ENCODE measurements around the gene ADCY3.

Gene ADCY3

GRCh38 chr2:24874035-24874434, 46.0 kb downstream of the ADCY3 start:
- no peak for DNase-seq (ENCODE audit: low read depth)

GRCh38 chr2:24873619-24874018, 46.4 kb downstream of the ADCY3 start:
- DNase-seq (ENCODE audit: low read depth), result no peak

DNA sequence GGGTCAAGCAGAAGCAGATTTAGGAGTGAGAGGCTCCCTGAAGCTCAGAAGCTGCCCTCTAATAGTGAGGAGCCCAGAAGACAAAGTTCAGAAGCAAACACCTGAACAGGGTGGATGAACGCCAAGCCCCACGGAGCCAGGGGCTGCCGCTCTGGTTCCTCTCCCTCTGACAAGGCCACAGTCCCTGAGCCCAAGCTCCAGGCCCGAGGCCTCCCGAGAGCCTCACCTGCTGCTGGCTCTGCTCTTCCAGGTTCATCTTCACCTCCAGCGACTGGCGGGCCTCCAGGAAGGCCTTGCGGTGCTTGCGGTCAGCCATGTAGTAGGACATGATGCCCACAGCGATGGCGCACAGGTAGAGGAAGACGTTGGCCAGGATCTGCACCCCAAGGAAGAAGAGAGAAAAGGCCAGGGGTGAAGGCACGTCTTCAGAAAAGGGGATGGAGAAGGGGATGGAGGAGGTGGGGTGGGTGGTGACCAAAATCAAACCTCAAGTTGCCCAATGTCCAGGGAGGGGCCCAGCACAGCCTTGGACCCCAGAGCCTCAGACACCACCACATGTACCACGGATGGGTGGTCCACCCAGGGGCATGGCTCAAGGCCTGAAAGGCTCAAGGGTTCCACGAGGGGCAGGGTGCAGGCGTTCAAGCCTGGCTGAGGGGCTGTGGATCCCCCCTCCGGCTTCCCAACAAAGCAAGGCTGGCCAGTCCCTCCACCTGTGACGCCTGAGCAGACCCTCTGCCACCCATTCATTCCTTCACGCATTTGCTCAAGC, 47.5 kb downstream of the ADCY3 start:
- DNase-seq (ENCODE audit: low read depth), result no peak

DNA sequence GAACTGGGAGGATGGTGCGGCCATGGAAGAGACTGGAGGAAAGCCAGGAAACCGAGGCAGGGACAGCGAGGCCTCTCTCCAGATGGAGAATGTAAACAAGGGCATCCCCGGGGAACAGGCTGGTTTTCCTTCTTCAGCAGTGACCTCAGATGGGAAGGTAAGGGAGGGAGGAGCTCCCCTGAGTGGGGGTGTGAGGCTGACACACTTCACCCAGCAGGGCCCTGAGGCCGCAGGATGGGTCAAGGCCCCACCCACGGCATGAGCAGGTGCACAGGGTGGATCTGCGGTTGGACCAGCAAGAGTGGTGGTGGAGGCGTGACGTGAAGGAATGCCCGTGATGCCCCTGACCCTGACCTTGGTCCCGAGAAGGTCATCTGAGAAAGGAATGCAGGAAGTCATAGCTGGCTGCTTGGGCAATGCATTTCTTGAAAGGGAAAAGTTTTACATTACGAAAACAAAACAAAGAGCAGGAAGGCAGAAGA, 48.1 kb downstream of the ADCY3 start:
- DNase-seq (ENCODE audit: low read depth), result no peak

DNA sequence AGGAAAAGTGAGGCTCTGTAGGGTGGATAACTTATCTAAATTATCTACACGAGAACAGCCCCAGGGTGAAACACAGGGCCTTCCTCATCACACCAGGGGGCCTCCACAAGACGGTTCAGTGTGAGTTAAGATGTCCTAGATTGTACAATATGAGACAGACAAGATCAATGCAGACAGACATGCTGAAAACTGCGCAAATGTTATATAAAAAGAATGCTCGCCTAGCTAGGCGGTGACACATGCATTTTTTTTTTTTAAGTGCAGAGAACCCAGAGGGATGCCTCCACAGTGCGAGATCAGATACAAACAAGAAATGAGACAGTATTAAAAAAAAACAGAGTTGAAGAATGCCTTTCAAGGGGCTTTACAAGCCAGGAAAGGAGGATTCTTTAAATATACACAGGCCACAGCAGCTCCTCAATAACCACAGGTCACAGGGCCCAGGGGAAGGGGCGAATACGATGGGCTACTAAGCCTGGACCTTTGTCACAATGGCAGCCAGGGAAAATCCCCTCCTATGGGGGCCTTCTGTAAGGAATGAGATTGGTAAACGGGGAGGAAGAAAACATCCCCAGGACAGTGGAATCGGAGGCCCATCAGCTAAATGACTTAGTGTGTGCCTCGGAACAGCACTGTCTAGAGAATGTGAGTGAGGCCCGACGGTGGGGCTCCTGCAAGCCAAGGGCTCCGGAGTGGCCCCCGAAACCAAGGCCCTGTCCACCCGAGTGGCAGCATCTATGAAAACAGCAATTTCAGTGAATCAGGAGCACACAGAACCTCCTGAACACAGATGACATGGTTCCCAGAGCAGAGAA, 48.9 kb downstream of the ADCY3 start:
- DNase-seq (ENCODE audit: low read depth), result no peak

DNA sequence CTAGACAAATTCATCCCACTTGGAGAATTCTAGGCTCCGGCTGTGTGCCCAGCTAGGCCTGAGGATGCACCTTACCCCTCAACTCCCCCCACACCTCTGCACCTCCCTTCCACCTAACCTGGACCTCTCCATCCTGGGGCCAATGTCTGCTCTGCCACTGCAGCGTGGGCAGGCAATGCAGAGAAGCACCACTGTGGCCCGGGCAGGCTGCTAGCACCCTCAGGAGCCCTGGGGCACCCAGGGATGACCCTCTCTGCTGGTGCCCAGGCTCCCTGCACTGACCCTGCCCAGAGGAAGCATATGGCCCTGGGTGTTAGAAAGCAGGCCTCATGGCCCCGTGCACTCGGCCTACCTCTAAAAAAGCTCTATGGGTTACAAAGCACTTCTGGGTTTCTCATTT, 49.6 kb downstream of the ADCY3 start:
- no peak for DNase-seq (ENCODE audit: low read depth)

- no peak for DNase-seq (ENCODE audit: low read depth)
Measured at GRCh38 chr2:24866946-24867345, 53.1 kb downstream of the ADCY3 start.

- no peak for DNase-seq (ENCODE audit: low read depth)
Measured at GRCh38 chr2:24863641-24864040, 56.4 kb downstream of the ADCY3 start.

DNA sequence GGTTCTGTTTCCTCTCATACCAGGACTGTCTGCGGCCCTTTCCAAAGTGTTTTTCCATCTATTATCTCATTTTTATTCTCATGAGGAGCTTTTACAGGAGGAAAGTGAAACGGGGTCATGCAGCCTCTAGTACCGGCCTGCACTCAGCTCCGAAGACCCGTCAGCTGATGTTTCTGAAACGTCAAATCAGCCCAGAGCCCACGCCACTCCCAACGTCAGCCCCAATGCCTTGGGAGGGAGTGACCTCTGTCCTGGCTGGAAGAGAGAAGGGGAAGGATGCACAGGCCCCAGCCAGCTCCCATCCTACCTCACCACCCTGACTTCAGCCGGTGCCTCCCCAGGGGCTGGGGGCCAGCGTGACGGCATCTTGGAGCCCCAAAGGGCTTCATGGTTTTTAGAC, 58.5 kb downstream of the ADCY3 start:
- no peak for DNase-seq (ENCODE audit: low read depth)

DNA sequence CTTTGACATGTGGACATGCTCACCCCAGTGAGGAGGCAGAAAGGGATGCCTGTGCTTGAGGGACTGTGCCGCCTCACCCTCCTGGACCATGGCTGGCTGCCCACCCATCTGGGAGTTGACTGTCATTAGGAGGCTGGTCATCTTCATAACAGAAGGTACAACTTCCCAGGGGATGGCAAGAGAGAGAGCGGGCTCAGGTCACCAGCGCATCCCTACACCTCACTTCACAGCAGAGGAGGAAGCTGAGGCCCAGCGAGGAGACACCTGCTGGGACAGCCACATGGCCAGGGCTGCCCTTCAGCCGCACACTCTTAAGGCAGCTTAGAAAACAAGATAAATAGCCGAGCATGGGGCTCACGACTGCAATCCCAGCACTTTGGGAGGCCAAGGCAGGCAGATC, 59.4 kb downstream of the ADCY3 start:
- DNase-seq (ENCODE audit: low read depth), result no peak

DNA sequence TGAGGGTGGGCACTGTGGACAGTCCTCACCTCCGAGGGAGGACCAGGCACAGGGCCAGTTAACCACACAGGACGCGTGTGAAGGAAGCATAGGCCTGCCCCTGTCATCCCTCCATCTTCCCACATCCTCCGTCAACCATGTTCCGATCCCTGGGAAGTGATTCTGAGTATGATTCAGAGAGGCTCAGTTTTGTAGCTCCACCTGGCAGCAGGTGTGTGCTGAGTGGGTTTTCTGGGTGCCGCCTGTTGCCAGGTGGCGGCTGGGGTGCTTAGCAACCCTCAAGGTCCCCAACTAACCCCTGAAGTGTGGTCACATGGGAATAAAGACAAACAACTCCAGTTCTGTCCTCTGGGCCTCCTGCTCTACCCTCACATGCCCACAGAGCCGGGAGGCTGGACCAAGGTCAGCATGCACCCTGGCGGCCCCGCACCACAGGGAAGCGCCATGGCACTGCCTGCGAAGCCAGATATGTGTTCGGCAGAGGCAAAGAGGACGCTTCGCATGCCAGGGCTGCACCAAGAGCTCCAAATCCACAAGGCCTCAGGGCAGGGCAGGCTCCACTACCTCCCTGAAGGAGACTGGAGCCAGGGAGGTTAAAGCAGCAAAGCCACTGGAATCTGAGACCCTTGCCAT, 60.0 kb downstream of the ADCY3 start:
- DNase-seq (ENCODE audit: low read depth), result no peak

- DNase-seq (ENCODE audit: low read depth), result no peak
Measured at GRCh38 chr2:24858996-24859395, 61.0 kb downstream of the ADCY3 start.

DNA sequence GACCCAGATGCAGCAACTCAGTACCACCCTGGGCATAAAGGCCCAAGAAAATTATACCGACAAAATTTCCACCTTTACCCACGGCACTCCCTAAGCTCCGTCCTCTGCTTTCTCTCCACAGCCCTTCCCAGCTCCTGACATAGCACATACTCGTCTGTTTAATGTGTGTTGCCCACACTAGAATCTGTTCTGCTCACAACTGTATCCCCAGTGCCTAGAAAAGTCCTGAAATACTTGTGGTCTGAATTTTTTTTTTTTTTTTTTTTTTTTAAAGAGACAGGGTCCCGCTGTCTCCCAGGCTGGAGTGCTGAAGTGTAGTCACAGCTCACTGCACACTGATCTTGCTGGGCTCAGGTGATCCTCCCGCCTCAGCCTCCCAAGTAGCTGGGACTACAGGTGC, 62.3 kb downstream of the ADCY3 start:
- DNase-seq (ENCODE audit: low read depth), result no peak

- no peak for DNase-seq (ENCODE audit: low read depth)
Measured at GRCh38 chr2:24856791-24857211, 63.2 kb downstream of the ADCY3 start.

GRCh38 chr2:24855726-24856125, 64.3 kb downstream of the ADCY3 start:
- DNase-seq (ENCODE audit: low read depth), result no peak

DNA sequence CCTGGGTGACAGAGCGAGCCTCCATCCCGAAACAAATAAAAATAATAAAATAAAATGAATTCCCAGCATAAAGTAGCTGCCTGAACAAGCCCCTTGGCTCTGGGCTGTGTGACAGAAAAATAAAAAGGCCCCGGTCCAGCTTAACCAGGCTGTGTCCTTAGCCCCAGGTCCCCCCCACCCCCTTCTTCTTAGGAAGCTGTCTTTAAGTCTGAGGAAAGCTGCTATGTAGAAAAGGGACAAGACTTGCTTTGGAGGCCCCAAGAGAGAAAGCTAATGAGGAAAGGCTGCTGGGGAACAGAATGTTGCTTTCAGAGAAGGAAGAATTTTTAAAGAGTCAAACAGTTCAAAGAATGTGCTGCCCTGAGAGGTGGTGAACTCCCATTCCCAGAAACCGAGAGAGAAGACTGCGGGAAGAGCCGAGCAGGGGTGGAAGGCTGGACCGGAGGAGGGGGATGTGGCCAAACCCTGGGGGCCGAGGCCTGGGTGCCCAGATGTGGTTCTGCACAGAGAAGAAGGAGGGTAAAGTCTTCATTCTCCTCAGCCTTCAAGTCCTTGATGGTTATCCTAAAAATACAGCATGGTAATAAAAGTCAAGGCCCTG, 64.9 kb downstream of the ADCY3 start:
- no peak for DNase-seq (ENCODE audit: low read depth)

- no peak for DNase-seq (ENCODE audit: low read depth)
Measured at GRCh38 chr2:24853996-24854395, 66.0 kb downstream of the ADCY3 start.

GRCh38 chr2:24853046-24853445, 67.0 kb downstream of the ADCY3 start:
- no peak for DNase-seq (ENCODE audit: low read depth)

DNA sequence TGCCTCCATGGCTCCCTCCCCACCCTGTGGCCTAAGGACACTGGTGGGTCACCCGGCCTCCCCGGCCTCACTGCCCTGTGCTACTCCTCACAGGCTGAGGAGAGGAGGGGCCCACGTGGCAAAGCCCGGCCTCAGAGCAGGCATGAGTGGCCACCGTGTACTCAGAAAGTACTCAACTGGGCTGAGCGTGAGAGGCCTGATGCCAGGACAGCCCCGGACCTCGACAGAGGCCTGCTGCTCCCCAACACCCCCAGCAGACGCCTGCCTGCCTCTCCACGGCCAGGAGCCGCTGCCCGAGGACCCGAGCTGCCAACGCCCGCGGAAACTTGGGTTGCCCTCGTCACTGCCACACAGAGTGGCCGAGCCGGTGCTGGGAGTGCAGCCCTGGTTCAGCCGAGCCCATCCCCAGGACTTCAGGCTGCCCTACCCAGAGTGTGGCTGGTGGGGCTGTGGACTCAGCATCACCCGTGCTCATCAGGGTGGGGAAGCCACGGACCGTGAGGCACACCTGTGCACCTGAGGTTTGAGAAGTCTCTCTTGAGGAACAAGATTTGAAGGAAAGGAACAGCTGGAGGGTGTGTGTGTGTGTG, 67.5 kb downstream of the ADCY3 start:
- no peak for DNase-seq (ENCODE audit: low read depth)

GRCh38 chr2:24852026-24852425, 68.0 kb downstream of the ADCY3 start:
- no peak for DNase-seq (ENCODE audit: low read depth)

- no peak for DNase-seq (ENCODE audit: low read depth)
Measured at GRCh38 chr2:24850944-24851343, 69.1 kb downstream of the ADCY3 start.

DNA sequence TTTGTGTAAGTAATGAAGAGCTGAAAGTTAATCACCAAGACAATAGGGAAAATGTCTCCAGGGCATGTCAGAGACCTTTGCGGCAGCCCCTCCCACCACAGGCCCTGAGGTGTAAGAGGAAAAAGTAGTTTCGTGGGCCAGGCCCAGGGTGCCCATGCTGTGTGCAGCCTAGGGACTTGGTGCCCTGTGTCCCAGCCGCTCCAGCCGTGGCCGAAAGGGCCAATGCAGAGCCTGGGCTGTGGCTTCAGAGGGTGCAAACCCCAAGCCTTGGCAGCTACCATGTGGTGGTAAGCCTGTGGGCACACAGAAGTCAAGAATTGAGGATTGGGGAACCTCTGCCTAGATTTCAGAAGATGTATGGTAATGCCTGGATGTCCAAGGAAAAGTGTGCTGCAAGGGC, 74.3 kb downstream of the ADCY3 start:
- no peak for DNase-seq (ENCODE audit: low read depth)
